Renal cortex interstitium (tissue), 11 donors: ENCODE measurements around the gene HDAC9. TPM values are rescaled to one million over a fixed set of nuclear protein-coding genes. Genes with fewer than 3 reads are reported as not detected.
A peak's percentile ranks its signal among the peaks of the same experiment; 100 is the strongest.

Source experiments
- DNase-seq, 11 donors: peaks; one replicate each; pipeline ENCODE4 v3.0.0-alpha.2; 2013; ENCODE audit warnings: low read depth in 9 of 11, low spot score in 4 of 11; ENCODE audit errors: extremely low read depth in 1 of 11
- polyA plus RNA-seq, 3 donors: library from polyadenylated mRNA; unstranded; fragments of 120-200 nt; gene quantifications; one replicate each; pipeline ENCODE4 v1.2.1, GENCODE V29; 2013; ENCODE audit not compliant: insufficient read length in 3 of 3

HDAC9 gene
- polyA plus RNA-seq, 3 donors, result 8.8 to 10.2 (median 9.6) TPM

DNA sequence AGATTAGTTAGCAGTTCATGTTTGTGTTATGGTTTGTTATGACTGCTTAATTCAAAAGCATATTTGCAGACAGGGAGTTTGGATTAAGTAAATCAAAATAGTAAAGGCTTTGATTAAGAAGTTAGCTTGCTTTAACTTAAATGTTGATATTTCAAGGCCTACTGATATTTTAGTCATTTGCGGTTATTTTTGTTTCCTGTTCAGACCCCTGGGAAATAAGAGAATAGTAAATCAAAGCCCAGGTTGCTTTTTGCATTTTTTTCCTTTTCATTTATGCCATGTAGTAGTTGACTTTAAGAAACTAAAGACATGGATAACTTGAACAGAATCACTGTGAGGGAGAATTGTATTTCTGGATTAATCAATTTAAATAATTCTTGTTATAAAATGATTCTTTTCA is 77.3 kb downstream of the HDAC9 start:
- DNase-seq, result no peak

DNA sequence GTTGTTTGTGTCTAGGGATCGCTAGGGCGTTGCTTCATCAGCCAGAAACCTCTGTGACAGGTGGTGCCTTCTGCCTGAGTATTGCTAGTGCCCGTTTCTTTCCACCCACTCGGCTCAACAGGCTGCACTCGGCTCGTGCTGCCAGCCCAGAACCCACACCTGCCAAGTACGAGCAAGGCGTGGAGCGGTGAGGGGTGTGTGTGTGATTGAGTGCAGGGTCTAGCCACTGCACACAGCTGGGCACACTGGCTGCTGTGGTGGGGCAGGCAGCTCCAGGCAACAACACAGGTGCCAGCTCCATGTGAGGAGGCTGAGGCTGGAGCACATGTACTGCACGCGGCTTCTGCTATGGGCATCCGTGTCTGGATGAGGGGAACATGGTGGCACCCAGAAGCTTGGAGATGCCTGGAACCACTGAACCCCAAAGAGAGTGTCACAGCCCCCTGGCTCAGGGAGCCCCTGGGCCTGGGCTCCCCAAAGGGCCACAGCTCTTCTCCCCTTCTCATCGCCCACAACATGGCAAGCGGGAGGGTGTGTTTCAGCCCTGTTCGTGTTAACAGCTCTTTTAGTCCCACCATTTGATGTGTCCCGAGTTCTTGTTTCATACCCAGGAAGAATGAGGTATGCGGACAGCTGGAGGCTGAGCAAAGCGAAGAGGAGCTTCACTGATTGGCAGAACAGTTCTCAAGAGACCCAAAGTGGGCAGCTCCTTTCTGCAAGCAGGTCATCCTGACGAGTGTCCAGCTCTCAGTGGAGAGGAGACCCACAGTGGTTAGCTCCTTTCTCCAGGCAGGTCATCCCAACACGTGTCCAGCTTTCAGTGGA is 78.1 kb downstream of the HDAC9 start:
- DNase-seq, result no peak

DNA sequence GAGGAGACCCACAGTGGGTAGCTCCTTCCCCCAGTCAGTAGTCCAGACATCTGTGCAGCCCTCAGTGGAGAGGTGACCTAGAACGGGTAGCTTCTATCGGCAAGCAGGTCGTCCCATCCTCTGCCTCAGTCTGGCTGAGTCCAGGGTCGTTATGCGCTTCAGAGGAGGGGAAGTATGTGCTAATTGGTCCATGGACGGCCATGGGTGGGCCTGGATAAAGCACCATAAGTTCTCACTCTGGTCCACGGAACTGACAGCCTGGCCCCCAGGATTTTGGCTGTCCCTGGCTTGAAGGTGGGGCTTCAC is 78.6 kb downstream of the HDAC9 start:
- no peak for DNase-seq

DNA sequence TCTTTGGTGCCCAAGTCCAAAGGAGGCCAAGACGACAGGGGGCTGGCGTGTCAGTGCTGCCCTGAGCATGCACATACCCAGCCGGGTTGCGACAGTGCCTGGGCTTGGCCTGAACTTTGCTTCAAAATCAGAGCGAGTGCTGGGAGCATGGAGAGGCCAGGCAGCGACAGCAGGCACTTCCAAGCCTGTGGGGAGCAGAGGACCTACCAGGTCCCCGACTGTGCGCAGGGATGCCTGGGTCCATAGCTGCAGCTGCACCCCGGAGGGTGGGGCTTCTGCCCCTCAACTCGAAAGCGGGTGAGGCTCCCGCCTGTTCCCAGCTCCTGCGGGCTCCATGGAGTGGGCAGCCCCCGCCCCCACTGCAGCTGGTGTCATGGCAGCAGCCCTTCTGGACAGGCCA is 79.1 kb downstream of the HDAC9 start:
- DNase-seq, result no peak

DNA sequence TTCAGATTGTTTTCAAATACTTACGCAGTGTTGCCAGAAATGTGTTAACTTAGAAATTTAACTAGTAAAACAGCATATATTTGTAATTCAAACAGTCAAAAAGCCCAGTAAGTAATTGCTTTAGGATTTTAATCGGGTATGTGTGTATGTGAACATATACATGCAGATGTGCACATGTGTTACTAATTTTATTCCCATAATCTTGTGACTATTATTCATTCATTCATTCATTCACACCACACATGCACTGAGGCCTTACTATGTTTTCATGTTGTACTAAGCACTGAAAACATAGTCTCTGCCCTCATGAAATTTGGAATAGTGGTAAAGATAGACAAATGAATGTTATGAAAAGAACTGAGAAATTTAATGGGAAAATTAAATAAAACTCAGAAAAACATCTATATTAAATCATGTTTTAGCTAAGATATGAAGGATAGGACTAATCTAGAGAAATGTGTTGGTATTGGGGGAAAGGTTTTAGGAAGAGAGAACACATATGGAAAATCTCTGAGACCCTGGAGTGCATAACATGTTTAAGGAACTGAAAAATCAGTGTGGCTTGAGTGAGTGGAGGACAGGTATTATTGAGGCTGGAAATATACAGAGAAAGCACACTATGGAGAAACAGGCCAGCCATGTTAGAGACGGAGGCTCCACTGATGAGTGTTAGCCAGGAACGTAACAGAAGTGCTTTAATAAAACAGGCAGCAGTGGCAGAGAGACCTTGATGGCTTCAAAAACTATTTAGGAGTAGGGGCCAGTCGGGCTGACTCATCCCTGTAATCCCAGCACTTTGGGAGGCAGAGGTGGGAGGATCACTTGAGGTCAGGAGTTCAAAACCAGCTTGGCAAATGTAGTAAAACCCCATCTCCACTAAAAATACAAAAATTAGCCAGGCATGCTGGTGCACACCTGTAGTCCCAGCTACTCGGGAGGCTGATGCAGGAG is 80.3 kb downstream of the HDAC9 start:
- no peak for DNase-seq

DNA sequence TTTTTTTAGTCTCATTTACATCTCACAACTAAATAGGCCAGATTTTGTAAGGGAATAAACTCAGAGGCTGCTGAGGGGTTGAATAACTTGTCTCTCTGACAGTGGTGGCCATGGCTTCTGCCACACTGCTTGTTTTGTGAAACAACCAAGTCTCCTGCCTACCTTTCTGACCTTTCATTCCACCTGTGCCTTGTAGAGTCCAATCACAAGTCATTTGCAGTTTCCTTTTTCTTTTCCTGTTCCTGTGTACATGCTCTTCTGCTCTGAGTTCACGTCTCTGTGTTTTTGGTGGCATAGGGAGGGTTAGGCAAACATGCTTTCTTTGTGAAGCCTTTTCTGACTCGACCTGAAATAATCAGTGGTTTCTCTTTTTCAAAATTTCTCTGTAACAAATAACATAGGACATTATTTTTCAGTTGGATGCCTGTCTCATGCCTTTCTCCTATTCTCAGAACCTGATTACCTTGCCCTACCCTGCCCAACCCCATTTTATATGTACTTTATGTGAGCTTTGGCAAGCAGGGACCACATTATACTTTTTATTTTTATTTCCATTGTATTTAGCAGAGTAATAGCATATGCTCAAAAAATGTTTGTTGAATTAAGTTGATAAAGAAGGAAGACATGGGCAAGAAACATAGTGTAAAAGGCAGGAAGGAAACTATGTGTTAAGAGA is 81.7 kb downstream of the HDAC9 start:
- no peak for DNase-seq

DNA sequence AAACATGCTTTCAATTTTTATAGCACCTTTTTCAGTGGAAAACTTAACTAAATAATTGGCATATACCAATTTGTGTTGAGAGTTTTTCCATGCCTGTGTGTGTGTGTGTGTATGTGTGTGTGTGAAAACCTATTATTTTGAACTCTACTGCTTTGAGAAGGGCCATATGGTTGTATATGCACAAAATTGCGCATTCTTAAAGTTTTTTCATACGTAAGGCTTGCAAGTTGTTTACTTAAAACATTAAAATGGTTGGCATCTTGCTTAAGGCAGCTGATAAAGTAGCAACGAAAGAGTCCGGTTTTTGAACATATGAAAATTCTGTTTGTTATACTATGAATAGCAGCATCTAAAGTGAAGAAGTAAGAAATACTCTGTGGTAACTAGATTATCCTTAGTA is 84.1 kb downstream of the HDAC9 start:
- DNase-seq, result no peak

DNA sequence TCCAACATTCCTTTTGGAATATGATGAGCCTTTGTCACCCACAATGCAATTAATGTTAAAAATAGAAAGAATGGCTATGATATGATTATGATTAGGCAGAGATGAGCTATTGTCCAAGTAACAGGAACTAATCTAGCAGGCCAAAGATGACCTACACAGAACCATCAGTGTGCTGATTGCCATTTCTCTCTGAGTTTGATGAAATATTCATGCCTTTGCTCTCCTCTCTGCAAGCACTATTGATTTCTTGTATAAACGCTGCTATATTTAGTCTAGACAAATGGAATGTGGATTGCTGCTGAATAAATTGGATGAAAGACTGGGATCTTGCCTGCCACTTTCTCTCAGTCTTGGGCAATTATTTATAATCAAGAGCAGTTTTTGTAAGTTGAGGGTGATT is 85.4 kb downstream of the HDAC9 start:
- no peak for DNase-seq

DNA sequence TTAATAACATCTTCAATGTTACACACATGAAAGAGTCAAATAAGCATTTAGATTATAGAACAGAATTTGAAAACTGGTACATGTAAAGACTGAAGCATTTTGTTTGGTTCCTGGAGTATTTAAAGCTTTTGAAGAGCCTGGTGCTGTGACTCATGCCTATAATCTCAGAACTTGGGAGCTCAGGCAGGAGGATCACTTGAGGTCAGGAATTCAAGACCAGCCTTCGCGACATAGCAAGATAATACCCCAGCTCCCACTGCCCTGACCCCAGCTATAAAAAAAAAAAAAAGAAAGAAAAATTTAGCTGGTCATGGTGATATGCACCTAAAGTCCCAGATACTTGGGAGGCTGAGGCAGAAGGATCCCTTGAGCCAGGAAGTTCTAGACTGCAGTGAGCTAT is 87.8 kb downstream of the HDAC9 start:
- DNase-seq, result no peak

DNA sequence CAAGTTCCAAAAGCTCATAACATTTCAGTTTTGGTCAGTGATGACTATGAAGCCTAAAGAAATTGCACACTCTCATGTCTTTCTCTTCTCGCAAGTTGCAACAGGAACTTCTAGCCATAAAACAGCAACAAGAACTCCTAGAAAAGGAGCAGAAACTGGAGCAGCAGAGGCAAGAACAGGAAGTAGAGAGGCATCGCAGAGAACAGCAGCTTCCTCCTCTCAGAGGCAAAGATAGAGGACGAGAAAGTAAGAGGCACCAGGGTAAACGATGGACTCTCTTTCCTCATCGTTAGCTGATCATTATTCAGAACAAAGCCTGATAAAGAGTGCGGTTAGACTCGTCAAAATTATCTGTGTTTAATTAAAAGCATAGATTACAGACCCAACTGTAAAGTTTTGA is 94.7 kb downstream of the HDAC9 start:
- DNase-seq, result no peak

DNA sequence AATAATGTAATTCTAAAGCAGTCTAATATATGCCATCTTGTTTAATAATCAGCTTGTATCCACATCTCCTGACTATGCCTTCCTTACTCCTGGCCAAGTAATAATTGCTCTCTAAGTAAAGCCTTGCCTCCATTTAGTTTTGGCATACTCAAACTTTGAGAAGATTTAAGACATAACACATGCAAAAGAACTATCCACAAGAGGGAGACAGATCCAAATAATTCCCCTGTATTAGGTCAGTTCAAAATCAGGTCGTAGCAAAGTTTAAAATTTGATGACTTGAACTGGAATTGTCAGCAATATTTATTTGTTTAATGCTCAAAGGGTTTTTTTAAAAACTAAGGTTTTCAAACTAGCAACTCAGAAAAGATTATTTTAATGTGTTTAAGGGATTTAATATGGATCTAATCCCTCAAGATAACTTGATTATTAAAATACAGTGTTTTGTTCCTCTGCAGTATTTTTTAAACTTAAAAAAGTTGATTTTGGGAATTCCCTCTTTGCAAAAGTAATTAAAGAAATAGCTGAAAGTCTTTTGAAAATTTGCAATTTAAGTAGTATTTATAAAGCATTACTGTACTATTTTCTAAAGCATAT is 95.3 kb downstream of the HDAC9 start:
- peak in 4 of 11 donors; percentile 25 to 46 (median 28) for DNase-seq

DNA sequence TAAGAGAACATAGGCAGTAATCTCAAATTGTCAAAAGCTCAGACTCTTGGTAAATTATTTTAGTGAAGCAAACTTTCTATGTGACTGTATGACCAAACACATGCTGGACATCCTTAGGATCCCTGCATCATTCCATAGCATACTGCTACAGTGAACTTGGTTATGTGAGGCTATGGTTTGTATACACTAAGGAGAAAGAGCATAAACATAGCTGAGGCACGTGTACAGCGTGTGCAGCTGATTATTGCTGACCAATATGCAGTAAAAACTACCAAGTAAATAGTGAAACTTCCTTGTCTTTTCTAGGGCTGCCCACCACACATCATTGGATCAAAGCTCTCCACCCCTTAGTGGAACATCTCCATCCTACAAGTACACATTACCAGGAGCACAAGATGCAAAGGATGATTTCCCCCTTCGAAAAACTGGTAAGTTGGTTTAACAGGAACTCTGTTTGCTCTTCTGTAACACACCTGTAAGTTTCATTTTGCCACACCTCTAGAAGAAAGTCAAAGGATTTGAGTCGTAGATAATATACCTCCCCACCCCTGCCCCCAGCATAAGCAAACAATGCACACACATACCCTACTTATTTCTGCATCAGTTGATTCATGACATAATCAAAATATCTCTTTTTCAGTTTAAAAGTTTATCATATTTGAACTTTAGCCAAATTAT is 98.2 kb downstream of the HDAC9 start:
- DNase-seq, result no peak

DNA sequence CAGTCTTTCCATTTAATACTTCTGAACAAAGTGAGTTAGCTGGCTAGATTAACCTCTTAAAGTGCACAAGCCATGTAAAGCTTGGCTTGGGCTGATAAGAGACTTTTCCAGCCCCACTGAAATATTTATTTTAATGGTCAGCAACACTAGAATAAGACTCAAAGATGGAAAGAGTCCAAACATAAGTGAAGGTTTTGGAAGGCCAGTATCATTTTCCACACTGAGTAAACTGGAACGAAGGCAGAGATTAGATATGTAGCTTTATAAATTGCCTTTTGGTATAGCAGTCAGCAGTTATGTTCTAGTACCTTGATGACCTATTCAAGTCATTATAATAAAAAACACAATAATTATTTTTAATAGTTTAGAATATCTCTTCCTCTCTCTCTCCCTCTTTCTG is 102.2 kb downstream of the HDAC9 start:
- no peak for DNase-seq

DNA sequence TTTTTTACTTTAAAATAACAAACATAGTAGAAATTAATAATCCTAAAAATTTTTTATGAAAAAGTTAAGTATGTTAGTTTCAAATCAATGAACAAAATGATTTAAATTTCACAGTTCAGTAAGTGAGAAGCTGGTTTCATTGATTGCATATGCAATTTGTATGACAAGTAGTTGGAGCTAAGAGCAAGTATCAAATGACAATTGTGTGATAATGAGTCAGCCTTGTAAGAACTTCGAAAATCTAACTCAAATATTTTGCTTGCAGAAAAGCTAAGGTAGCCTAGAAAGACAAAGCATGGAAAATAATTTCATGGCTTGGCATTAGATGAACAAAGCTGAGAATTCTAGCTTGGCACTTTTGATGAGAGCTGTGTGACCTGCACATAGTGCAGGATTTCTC is 111.5 kb downstream of the HDAC9 start:
- no peak for DNase-seq

DNA sequence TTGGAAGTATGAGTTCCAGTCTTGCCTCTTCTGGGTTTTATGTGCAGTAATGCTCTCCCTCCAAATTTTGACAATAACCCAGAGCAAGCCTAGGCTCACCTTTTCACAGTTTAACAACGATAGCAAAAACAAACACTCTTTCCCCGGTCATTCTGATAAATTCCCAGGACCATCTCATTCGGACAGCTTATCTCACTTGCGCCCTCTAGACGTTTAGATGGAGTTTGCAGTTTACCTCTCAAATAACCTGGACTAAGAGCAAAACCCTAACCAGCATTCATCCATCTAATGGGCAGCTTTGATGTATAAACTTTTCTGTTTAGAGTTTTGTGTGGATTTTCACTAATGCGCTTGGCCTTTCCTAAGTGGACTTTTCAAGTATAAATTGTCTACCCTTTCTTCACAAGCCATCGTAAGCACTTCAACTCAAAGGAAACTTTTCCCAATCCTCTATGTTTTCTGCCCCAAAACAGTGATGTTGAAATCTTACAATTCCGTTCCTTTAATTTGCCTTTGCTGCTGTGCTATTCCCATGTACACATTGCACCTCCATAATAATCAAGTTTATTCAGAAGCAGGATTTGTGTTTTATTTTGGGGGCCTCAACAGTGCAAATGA is 114.9 kb downstream of the HDAC9 start:
- DNase-seq, result no peak

DNA sequence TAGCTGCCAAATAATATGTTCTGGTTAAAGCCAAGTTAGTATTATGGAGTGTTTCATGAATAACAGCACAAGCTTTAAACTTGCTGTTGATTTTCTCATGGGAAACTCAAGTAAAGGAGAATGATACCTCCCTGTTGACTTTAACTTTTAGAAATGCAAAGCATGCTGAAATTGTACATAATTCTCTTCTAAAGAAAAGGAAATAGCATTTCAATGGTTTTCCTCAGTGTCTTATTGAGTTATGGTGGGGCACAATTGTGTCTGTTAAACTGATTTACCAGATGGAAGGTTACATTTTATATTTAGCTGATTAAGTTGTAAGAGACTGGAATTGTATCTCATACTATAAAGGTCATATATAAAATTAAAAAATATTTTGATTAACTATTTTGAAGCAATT is 119.3 kb downstream of the HDAC9 start:
- no peak for DNase-seq

DNA sequence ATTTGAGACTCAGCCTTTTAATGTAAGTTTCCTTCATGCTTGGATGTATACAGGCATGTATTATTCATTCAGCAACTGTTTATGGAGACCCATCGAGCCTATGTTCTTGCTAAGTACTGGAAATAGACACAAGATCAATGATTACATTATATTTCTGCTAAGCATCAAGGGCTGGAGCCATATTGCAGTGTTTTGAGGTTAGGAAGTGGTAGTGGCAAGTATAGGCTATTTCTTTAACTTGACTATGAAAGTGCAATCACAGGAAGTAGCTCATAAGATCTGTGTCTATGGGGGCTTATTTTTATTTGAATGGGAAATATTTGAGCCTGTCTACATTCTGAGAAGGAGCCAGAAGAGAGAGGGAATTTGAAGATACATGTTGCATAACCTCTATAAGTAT is 123.8 kb downstream of the HDAC9 start:
- DNase-seq, result no peak

DNA sequence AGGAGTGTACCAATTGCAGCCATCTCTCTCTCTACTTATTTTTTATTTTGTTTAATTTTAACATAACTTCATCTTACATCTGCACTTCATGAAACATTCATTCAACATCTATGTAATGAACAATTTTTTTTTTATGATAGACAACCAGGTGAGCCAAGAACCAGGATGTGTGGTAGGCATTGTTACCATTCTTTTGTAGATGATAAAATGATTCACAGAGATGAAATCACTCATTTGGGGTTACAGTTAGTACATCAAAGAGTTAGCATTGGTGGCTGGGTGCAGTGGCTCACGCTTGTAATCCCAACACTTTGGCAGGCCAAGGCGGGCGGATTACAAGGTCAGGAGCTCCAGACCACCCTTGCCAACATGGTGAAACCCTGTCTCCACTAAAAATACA is 127.8 kb downstream of the HDAC9 start:
- DNase-seq, result no peak

DNA sequence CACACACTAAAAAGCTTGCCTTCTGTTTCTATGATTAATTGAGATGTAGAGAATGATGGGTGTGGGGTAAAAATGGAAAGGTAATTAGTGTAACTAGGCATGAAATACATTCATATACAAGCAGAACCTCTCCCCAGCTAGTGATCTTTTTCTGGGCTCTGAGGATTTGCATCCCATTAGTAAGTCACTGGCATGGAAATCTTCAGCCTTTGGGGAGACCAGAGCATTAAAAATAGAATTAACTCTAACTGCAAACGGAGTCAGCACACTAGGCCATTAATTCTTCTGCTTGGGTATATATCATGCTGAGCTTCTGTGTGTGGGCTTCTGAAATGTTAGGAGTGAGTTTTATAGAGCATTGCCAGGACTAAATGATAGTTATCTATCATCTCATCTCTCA is 128.9 kb downstream of the HDAC9 start:
- no peak for DNase-seq
